Coronary artery (tissue), 2 donors: ENCODE data around the gene ACSF3.

ENCODE experiments used
- DNase-seq: peaks from one replicate; pipeline ENCODE4 v3.0.0-alpha.2; 2017; ENCODE audit warnings: low spot score
- H3K27ac ChIP-seq, 2 donors: fragments of 200-600 bp; sonication (generic); one replicate each; pipeline ENCODE4 v1.5.1; 2016 to 2019
- H3K4me3 ChIP-seq: fragments of 200-600 bp; sonication (generic); 2 replicates; pipeline ENCODE4 v1.5.1; 2016; ENCODE audit warnings: mild to moderate bottlenecking, moderate library complexity
- TF ChIP-seq, protein P1 (sequence below): fragments of 200-600 bp; sonication (generic); IDR thresholded peaks from one replicate; pipeline ENCODE4 v1.5.1; 2019; ENCODE audit warnings: antibody characterized with exemption

ACSF3 gene

DNA sequence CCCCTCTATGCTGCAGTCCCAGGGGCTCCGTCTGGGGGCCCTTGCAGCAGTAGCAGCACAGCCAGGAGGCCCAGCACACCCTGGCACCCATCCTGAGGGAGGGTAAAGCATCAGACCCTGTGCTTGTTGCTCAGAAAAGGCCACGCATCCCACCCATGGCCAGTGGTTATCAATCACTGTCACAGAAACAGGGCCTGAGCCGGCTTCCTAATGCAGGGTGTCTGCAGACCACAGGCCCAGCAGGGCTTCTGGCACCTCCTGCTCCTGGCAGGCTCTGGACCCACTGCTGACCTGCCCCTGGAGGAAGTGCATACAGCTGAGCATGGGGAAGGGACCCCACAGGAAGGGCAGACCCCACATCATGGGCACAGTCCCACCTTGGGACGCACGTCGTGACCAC is 51.0 kb downstream of the ACSF3 start:
- no peak for DNase-seq

DNA sequence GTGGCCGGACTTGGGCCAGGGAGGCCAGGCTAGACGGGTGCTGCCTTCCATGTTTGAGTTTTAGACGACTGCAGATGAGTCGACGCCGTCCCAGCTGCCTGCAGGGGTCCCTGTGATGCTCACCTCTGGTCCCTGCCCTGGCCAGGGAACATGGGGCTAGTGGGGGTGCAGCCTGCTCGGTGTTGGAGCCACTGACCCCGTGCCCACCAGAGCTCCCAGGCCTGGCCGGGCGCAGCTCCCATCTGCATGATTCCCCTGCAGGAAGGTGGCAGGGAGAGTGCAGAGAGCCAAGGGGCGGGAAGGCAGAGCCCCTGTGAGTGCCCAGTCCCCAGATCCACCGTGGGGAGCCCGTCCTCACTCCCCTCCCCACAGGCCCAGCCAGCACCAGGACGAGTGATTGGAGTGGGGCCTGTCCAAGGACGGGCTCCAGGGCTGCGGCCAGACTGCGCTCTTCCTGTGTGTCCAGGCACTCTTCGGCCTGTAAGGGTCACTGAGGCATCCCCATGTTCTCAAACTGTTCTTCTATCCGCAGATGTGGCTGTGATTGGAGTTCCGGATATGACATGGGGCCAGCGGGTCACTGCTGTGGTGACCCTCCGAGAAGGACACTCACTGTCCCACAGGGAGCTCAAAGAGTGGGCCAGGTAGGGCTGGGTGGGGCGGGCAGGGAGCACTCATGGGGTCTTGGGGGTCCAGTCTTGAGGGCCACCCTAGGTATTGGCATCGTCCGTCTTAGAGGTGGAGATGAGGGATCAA is 51.9 kb downstream of the ACSF3 start:
- DNase-seq = no peak
- Histone ChIP-seq H3K4me3 (no peak overlapping the region), H3K27ac (no peak overlapping the region)
- TF ChIP-seq, protein P1, sequence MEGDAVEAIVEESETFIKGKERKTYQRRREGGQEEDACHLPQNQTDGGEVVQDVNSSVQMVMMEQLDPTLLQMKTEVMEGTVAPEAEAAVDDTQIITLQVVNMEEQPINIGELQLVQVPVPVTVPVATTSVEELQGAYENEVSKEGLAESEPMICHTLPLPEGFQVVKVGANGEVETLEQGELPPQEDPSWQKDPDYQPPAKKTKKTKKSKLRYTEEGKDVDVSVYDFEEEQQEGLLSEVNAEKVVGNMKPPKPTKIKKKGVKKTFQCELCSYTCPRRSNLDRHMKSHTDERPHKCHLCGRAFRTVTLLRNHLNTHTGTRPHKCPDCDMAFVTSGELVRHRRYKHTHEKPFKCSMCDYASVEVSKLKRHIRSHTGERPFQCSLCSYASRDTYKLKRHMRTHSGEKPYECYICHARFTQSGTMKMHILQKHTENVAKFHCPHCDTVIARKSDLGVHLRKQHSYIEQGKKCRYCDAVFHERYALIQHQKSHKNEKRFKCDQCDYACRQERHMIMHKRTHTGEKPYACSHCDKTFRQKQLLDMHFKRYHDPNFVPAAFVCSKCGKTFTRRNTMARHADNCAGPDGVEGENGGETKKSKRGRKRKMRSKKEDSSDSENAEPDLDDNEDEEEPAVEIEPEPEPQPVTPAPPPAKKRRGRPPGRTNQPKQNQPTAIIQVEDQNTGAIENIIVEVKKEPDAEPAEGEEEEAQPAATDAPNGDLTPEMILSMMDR = no peak

More for the DNA sequence above, 51.0 kb downstream of the ACSF3 start:
- Histone ChIP-seq H3K27ac (no peak overlapping the region), H3K4me3 (no peak overlapping the region)
- TF ChIP-seq, protein P1 = no peak

DNA sequence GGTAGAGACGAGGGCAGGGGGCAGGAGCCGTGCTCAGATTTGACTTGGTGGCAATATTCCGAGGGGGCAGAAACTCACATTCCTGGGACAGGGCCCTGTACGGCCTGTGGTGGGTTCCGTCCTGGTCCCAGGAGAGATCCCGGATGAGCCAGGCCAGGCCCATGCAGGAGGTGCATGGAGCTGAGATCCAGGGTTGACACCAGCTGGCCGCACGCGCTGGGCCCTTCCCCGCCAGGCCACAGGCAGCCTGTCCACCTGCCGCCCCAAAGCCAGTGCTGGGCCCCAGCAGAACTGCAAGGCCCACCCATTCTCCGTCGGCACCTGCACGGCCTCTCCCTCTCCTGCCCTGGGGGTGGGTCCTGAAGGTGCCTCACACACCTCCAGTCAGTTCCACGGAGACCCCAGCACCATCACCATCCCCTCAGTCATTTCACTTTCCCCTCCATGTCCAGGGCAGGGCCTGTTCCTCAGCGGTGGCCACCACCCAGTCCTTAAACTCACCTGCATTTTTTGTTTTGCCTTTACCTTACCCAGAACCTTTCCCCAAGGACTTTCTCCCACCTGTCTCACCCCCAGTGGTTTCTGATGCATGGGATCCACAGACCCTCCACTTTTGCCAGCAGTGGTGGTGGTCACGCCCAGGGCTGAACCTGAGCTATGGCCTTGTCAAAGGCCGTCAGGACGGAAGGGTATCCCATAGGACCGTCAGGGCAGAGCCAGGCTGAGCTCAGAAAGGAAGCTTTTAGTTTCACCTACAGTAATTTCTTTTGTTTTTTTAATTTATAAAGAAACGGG is 52.8 kb downstream of the ACSF3 start:
- H3K4me3 ChIP-seq = no peak overlapping the region
- TF ChIP-seq, protein P1 = no peak
- no peak overlapping the region for H3K27ac ChIP-seq
- DNase-seq = no peak

DNA sequence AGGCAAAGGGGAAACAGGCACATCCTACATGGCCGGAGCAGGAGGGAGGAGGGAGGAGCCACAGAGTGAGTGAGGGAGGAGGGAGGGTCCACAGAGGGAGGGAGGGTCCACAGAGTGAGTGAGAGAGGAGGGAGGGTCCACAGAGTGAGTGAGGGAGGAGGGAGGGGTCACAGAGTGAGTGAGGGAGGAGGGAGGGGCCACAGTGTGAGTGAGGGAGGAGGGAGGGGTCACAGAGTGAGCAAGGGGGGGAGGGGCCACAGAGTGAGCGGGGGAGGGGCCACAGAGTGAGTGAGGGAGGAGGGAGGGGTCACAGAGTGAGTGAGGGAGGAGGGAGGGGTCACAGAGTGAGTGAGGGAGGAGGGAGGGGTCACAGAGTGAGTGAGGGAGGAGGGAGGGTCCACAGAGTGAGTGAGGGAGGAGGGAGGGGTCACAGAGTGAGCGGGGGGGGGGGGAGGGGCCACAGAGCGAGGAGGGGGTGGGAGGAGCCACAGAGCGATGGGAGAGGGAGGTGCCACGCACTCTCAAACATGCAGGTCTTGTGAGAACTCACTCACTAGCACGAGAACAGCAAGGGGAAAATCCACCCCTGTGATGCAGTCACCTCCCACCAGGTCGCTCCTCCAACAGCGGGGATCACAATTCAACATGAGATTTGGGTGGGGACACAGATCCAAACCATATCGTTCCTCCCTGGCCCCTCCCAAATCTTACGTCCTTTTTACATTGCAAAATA is 53.6 kb downstream of the ACSF3 start:
- Histone ChIP-seq H3K27ac (no peak overlapping the region), H3K4me3 (no peak overlapping the region)
- TF ChIP-seq, protein P1 = no peak
- no peak for DNase-seq

DNA sequence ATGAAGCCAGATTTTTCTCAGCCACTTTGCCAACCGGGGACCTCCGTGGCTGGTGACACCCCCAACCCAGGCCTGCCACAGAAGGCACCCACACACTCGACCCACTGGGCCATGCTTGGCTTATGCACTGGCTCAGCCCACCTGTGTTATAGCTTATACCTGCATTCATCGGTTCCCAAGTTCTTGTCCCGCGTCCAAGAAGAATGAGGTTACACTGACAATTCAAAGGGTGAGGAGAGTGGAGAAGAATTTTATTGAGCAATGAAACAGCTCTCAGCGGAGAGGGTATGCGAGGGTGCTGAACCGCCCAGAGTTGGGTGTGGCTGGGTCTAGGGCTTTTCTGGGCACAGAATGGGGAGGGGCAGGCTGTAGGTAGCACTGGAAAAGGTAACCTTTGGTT is 55.7 kb downstream of the ACSF3 start:
- DNase-seq = no peak
- TF ChIP-seq, protein P1 = no peak
- Histone ChIP-seq H3K4me3 (no peak overlapping the region), H3K27ac (no peak overlapping the region)

DNA sequence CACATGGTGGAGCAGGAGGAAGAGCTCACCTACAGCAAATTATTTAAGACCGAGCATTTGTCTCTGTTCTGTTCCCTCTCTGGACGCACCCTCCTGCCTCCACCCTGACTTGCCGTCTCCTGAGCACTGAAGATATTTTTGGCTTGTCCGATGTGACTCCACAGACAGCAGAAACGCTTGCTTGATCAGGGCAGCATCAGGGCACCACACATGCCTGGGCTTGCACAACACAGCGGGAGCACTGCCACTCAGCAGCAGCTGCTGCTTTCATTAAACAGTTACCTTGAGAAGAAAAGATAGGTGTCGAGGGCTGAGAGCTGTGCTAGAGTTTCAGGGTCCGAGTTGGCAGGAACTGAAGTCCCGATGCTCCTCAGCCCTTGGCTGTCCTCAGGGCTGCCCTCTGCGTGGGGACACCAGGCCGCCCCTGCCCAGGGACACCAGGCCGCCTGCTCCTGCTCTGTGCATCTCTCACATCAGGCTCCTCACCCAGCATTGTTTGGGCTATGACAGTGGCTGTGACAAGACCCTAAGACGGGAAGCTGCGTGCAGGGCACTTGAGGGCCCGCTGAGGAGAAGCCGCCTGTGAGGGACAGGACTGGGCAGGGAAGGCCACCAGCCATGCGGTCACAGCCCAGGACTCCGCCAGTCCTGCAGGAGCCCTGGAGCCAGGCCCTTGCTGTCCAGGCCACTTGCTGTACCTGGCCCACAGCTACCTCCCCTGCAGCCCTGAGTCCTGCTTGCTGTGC is 56.6 kb downstream of the ACSF3 start:
- no peak overlapping the region for H3K27ac ChIP-seq
- DNase-seq = no peak
- TF ChIP-seq, protein P1 = no peak
- H3K4me3 ChIP-seq = no peak overlapping the region
